ENCODE data around the gene PPFIA4.

Gene PPFIA4

GRCh38 chr1:203082231-203082505 is 55.9 kb downstream of the PPFIA4 start:
- no peaks in the 10 kb centered on the region for H3K9me3 ChIP-seq
- no peaks in the 10 kb centered on the region for H3K36me3 ChIP-seq (replicated peaks)
- no peaks in the 10 kb centered on the region for H3K4me1 ChIP-seq
- H3K4me3 ChIP-seq, result no peak overlapping the region
- DNase-seq (ENCODE audit: low spot score in 2 of 2), result no peak
- no peaks in the 10 kb centered on the region; the same call in 1 of the 2 replicates for H3K27me3 ChIP-seq (ENCODE audit: low read depth)
- in situ Hi-C loops (cut with MboI; ENCODE audit: low sequenced_read_pairs), result no loop called here

DNA sequence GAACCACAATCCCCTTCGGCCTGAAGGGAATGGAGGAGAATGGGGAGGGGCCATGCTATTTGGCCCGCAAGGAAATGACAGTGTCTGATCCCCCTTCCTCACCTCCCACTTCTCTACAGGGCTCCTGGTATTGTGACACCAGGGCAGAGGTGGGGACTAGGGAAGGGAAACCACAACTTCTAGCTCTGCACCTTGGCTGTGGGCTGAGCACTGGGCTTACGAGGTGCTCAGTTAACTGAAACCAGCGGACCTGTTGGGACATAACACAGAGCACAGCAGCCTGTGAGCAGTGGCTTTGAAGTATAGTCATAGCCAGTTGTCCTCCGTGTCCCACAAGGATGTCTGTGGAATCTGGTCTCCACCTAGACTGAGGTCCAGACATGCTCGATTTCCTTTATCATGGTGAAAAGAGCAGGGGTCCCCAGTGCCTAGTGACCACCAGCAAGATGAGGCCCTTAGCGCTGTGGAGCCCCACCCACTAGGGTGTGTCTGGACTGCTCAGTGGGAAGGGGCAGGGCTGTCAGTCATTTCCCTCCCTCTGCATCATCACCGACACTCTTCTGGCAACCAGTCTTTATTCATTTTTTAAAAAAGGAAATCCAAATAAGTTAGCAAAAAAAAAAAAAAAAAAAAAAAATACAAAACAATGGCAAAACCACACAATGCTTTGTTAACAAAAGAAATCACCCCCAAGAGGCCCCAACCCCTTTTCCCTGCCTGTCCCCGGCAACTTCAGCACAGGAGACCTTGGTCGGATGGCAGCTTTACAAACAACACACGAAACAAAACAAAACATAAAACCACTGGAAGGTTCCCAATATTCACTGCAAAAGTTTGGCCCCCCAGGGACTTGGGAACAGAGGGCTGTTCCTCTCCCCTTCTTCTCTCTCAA is 56.5 kb downstream of the PPFIA4 start:
- Histone ChIP-seq H3K27me3 (ENCODE audit: low read depth) (peaks cover 2% of the 10 kb centered on the region; the same call in 1 of the 2 replicates), H3K36me3 (replicated peaks) (no peaks in the 10 kb centered on the region), H3K9me3 (no peaks in the 10 kb centered on the region), H3K4me1 (no peaks in the 10 kb centered on the region), H3K4me3 (no peak overlapping the region)
- DNase-seq (ENCODE audit: low spot score in 2 of 2), result no peak
- in situ Hi-C loops (cut with MboI; ENCODE audit: low sequenced_read_pairs), result no loop called here

DNA sequence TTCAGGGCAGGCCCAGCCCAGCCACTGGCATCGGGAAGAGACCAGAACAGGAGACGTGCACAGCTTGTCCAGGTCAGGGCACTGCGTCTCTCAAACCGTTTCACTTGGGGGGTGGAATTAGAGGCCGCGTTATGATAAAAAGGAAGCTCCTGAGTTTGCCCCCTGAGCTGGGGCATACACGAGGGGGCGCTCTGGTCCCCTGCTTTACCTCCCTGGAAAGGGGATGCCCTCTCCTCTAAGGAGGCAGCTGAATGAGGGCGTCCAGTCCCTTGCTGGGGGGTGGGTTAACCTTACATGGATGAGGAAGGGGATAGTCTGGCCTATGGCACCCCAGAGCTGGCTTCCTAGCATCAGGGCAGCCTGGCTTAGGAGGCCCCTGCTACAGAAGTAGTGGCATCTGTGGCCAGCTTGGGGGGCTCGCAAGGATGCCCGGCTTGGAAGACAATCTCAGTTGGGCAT is 57.2 kb downstream of the PPFIA4 start:
- Histone ChIP-seq H3K27me3 (ENCODE audit: low read depth) (peaks cover 2% of the 10 kb centered on the region; the same call in 1 of the 2 replicates), H3K9me3 (no peaks in the 10 kb centered on the region), H3K4me3 (no peak overlapping the region), H3K4me1 (no peaks in the 10 kb centered on the region), H3K36me3 (replicated peaks) (no peaks in the 10 kb centered on the region)
- no peak for DNase-seq (ENCODE audit: low spot score in 2 of 2)
- in situ Hi-C loops (cut with MboI; ENCODE audit: low sequenced_read_pairs), result no loop called here

DNA sequence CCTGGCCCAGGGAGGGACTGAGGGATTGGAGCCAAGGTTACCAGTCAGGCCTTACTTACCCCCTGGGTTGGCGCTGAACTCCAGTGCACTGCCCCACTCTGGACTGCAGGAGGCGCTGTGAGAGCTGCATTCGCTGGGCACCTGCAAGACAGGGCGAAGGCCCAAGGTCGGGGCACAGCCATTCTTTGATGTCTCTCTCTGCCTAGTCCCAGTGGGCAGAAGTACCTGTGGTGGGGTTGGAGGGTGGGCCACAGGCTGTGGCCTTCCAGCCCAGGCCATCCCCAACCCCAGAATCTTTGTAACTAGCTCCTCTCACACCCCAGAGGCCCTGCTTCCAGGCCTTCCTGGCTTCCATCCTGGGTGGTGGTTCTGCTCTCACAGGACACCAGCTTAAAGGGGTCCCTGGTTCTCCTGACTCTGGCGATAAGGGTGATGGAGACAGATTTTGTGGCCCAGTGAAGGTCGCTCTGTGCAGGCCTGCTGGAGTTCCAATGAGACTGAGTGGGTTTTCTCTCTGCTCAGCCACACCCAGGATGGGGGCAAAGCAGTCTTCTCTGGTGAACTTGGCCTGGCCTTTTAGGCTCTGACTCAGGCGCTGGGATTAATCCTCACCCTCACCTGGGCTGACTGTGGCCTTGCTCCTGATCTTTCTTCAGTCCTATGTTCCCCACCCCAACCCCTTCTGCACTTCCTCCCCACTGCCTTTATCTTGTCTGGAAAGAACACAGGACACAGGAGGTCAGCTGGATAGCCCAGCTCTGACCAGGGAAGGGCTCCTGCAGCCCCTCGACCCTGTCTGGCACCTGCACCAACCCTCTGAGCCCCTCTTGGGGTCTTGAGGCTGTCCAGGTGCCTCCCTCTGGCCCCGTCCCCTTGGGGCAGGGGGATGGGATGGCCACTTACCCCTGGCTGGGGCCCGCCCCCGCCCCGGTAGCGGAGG is 58.6 kb downstream of the PPFIA4 start:
- Histone ChIP-seq H3K27me3 (ENCODE audit: low read depth) (peaks cover 2% of the 10 kb centered on the region; the same call in 1 of the 2 replicates), H3K36me3 (replicated peaks) (no peaks in the 10 kb centered on the region), H3K4me3 (no peak overlapping the region), H3K4me1 (no peaks in the 10 kb centered on the region), H3K9me3 (no peaks in the 10 kb centered on the region)
- in situ Hi-C loops (cut with MboI; ENCODE audit: low sequenced_read_pairs), result no loop called here
- DNase-seq (ENCODE audit: low spot score in 2 of 2), result peak in 1 of 2 experiments; percentile 59

DNA sequence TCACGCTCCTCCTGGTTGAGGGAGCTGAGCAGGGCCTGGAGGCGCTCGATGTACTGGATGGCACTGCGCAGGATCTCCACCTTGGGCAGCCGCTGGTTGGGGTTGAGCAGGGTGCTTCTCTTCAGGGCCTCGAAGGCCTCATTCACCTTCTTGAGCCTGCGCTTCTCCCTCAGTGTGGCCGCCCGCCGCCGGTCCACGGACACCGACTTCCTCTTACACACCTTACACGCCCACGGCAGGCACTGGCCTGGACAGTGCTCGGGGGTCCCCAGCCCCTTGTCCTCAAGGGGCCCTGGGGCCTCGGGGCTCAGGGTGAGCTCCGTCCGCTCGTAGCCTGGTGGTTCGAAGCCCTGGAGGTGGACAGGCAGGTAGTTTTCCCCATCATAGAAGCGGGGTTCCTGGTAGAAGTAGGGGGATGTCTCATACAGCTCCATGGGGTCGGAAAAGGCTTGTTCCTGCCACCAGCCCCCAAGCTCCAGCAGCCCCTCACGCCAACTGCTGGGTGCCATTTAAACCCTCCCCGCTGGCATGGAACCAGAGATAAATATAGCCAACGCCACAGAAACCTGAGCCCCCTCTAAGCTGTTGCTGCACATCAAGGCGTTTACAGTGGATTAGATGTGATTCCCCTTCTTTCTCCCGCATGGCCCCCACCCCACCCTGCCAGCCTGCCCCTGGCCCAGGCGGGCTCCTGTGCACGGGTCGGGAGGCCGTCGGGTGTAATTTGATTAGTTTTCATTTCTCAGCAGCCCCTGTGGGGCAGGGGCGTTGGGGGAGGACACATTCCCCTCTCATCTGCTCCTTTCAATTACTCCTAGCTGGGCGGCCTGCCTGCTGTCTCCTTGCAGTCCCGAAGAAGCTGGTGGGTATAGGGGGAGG is 59.5 kb downstream of the PPFIA4 start, which contains the start of gene MYOG:
TSS of gene MYOG (minus strand) at position 485 of the 879 bp plus-strand sequence. CDS start at position 434, 51 bp downstream.
- Histone ChIP-seq H3K36me3 (replicated peaks) (no peaks in the 10 kb centered on the region), H3K4me3 (no peak within 1 kb of the TSS), H3K4me1 (no peaks in the 10 kb centered on the region), H3K27me3 (ENCODE audit: low read depth) (peaks cover 2% of the 10 kb centered on the region; the same call in 1 of the 2 replicates), H3K9me3 (no peaks in the 10 kb centered on the region)
- DNase-seq (ENCODE audit: low spot score in 2 of 2), result no peak
- in situ Hi-C loops (cut with MboI; ENCODE audit: low sequenced_read_pairs), result no loop called here

GRCh38 chr1:203086992-203087763 is 60.9 kb downstream of the PPFIA4 start:
- H3K9me3 ChIP-seq, result no peaks in the 10 kb centered on the region
- peaks cover 2% of the 10 kb centered on the region; the same call in 1 of the 2 replicates for H3K27me3 ChIP-seq (ENCODE audit: low read depth)
- DNase-seq (ENCODE audit: low spot score in 2 of 2), result no peak
- H3K36me3 ChIP-seq (replicated peaks), result no peaks in the 10 kb centered on the region
- no peak overlapping the region for H3K4me3 ChIP-seq
- in situ Hi-C loops (cut with MboI; ENCODE audit: low sequenced_read_pairs), result no loop called here
- H3K4me1 ChIP-seq, result no peaks in the 10 kb centered on the region

DNA sequence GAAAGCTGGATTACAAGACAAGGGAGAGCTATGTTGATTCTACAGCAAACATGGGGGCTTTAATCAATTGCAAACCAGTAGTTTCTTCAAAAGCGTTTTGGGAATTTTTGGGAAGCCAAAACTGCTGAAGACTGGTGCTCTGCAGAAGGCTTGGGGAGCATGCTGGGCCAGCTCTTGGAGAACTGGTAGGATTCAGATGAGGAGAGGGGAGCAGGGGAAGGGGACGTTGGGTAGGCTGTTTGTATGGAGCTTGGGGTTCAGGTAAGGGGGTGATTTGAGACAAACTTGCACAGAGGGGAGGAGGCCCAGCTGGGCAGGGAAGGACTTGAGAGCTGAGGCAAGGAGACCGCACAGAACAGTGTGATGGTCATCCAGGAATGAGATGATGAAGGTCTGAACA is 62.1 kb downstream of the PPFIA4 start:
- Histone ChIP-seq H3K4me3 (no peak overlapping the region), H3K36me3 (replicated peaks) (no peaks in the 10 kb centered on the region), H3K27me3 (ENCODE audit: low read depth) (peaks cover 2% of the 10 kb centered on the region; the same call in 1 of the 2 replicates), H3K4me1 (no peaks in the 10 kb centered on the region), H3K9me3 (no peaks in the 10 kb centered on the region)
- DNase-seq (ENCODE audit: low spot score in 2 of 2), result no peak
- in situ Hi-C loops (cut with MboI; ENCODE audit: low sequenced_read_pairs), result no loop called here

- no peaks in the 10 kb centered on the region for H3K36me3 ChIP-seq (replicated peaks)
- H3K4me1 ChIP-seq, result no peaks in the 10 kb centered on the region
- H3K27me3 ChIP-seq (ENCODE audit: low read depth), result peaks cover 2% of the 10 kb centered on the region; the same call in 1 of the 2 replicates
- H3K9me3 ChIP-seq, result no peaks in the 10 kb centered on the region
- H3K4me3 ChIP-seq, result no peak overlapping the region
- in situ Hi-C loops (cut with MboI; ENCODE audit: low sequenced_read_pairs), result no loop called here
- DNase-seq (ENCODE audit: low spot score in 2 of 2), result no peak
Measured at GRCh38 chr1:203089001-203089650, 62.8 kb downstream of the PPFIA4 start.

DNA sequence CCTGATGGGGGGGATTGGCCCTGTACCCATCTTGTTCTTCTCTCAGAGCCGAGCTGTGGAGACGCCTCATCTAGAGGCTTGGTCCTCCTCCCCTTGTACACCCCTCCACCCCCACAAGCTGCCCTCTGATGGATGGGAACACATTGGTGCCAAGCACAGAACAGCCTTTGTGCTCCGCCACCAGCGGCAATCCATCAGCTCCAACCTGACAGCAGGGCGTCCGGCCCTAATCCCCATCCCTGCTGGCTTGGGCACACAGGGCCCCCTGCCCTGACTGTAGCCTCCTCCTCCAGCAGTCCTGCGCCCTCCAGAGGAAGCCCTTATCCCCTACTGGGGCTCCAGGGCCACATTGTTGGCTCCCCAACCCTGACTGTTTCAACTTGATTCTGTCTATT is 63.4 kb downstream of the PPFIA4 start:
- DNase-seq (ENCODE audit: low spot score in 2 of 2), result no peak
- H3K36me3 ChIP-seq (replicated peaks), result no peaks in the 10 kb centered on the region
- peaks cover 2% of the 10 kb centered on the region; the same call in 1 of the 2 replicates for H3K27me3 ChIP-seq (ENCODE audit: low read depth)
- H3K4me1 ChIP-seq, result no peaks in the 10 kb centered on the region
- H3K9me3 ChIP-seq, result peaks cover under 1% of the 10 kb centered on the region; the same call in 1 of the 2 replicates
- no peak overlapping the region for H3K4me3 ChIP-seq
- in situ Hi-C loops (cut with MboI; ENCODE audit: low sequenced_read_pairs), result no loop called here

DNA sequence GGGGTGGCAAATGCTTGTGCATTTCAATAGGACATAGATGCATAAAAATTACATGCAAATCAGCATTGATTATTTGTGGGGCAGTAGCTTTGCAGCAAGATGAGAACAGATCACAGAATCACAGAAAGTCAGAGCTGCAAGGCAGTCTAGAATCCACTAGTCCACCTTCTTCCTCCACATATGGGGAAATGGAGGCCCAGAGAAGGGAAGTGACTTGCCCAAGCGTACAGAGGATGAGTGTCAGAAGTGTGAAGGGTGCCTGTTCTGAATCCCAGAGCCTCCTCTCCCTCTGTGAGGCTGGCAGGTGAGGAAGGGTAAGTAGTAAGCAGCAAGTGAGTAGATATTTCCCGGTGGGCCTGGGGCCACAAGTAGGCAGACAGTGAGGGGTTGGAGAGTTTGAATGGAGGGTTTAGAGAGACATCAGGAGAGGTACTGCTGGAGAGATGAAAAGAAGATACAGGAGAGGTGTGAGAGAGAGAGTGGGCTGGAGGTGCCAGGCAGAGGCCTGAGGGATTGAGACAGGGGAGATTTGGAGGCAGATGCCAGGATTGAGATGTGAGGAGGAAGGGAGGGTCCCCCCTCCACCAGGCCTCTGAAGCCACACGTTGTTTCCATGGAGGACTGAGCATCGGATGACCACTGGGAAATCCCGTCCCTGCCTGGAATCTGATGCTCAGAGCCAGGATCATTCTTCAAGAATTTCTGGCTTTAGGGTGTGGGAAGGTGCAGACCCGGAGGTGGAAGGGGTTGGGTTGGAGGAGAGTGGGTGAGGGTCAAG is 64.3 kb downstream of the PPFIA4 start:
- in situ Hi-C loops (cut with MboI; ENCODE audit: low sequenced_read_pairs), result no loop called here
- H3K9me3 ChIP-seq, result peaks cover 6% of the 10 kb centered on the region; the same call in 1 of the 2 replicates

GRCh38 chr1:203091199-203091477 is 64.8 kb downstream of the PPFIA4 start:
- Histone ChIP-seq H3K4me3 (no peak overlapping the region), H3K36me3 (replicated peaks) (no peaks in the 10 kb centered on the region), H3K4me1 (no peaks in the 10 kb centered on the region), H3K27me3 (ENCODE audit: low read depth) (peaks cover 2% of the 10 kb centered on the region; the same call in 1 of the 2 replicates), H3K9me3 (peaks cover 6% of the 10 kb centered on the region; the same call in 1 of the 2 replicates)
- DNase-seq (ENCODE audit: low spot score in 2 of 2), result no peak
- in situ Hi-C loops (cut with MboI; ENCODE audit: low sequenced_read_pairs), result no loop called here

More for the DNA sequence above, 64.3 kb downstream of the PPFIA4 start:
- no peaks in the 10 kb centered on the region for H3K36me3 ChIP-seq (replicated peaks)
- H3K27me3 ChIP-seq (ENCODE audit: low read depth), result peaks cover 2% of the 10 kb centered on the region; the same call in 1 of the 2 replicates
- DNase-seq (ENCODE audit: low spot score in 2 of 2), result no peak
- H3K4me3 ChIP-seq, result no peak overlapping the region
- no peaks in the 10 kb centered on the region for H3K4me1 ChIP-seq

Data from HAP-1 (cell line).